Measurements from ENCODE around the gene TMEM63C. TPM values are rescaled to one million over a fixed set of nuclear protein-coding genes. Genes with fewer than 3 reads are reported as not detected.
A peak's percentile ranks its signal among the peaks of the same experiment; 100 is the strongest.

Gene TMEM63C
- total RNA-seq, 1 donor from 2014 or later = 27.0 TPM

GRCh38 chr14:77180726-77181602 is 634 bp upstream of the TMEM63C start:
- Histone ChIP-seq H3K4me1 (peaks cover 26% of the 10 kb centered on the region), H3K27ac (no peak overlapping the region), H3K9me3 (no peaks in the 10 kb centered on the region), H3K36me3 (no peaks in the 10 kb centered on the region), H3K27me3 (peaks cover 8% of the 10 kb centered on the region), H3K4me3 (peak overlapping the region; percentile 36 to 46)
- TF ChIP-seq POLR2A (IDR thresholded peaks at IDR 0.05) = no peak
- TF ChIP-seq CTCF (IDR thresholded peaks at IDR 0.05) = no peak
- TF ChIP-seq POLR2AphosphoS5 (IDR thresholded peaks at IDR 0.05; ENCODE audit: insufficient read depth in 1 of 2, low read depth in 1 of 2) = no peak
- DNase-seq (ENCODE audit: extremely low spot score in 2 of 2) = peak in 1 of 2 donors; percentile 54
- intact Hi-C loops (cut with DNase I) = no loop called here

DNA sequence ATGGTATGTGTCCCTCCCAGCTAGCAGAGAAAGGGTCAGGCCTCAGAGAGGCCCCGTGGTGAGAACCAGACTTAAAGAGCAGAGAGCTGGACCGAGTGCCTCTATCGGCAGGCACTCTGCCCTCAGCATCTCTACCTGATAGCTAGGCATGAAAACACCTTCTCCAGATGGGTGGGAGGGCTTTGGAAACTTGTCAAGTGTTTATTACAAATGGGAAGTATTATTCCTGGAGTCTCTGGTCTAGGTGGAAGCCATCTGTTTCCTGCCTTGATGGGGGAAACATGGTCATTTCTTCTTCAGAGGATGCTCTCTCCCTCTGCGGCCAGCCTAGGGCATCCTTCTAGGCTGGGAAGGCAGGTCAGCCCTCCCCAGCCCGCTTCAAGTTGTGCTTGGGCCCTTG is 2.3 kb downstream of the TMEM63C start:
- Histone ChIP-seq H3K27ac (no peak overlapping the region), H3K27me3 (peaks cover 8% of the 10 kb centered on the region), H3K4me1 (peaks cover 34% of the 10 kb centered on the region), H3K36me3 (no peaks in the 10 kb centered on the region), H3K9me3 (no peaks in the 10 kb centered on the region), H3K4me3 (no peak overlapping the region)
- TF ChIP-seq CTCF (IDR thresholded peaks at IDR 0.05) = no peak
- TF ChIP-seq POLR2A (IDR thresholded peaks at IDR 0.05) = no peak
- no peak for TF ChIP-seq POLR2AphosphoS5 (IDR thresholded peaks at IDR 0.05; ENCODE audit: insufficient read depth in 1 of 2, low read depth in 1 of 2)
- DNase-seq (ENCODE audit: extremely low spot score in 2 of 2) = no peak
- intact Hi-C loops (cut with DNase I) = no loop called here

DNA sequence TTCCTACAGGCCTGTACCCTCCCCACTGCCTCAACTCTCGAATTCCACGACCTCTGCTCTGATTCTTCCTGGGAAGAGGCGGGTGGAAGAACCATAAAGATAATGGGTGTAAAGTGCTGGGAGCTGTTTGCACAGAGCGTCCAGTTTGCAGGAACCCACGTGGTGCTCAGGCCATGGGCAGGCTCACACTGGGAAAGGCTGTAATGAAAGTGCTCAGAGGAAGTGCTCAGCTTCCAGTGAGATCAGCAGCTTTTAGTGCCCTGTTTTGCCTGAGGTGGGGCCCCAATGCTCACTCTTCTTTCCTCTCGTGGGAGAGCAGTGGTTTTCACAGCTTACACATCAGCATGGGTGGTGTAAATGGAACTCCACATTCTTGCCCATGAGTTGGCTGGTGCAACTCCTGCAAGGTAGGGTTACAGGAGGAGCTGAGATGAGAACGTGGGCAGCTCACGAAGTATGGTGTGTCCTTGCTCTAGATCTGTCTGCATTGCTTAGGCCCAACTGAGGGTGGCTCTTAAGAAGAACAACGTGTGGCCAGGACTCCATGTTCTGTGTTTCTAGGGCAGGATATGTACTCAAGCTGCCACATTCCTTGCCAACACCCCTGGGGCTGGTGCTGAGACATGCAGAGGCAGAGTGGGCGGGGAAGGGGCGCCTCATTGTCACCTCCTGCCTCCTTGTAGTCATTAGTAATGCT is 2.9 kb downstream of the TMEM63C start:
- intact Hi-C loops (cut with DNase I) = no loop called here
- Histone ChIP-seq H3K4me1 (peaks cover 34% of the 10 kb centered on the region), H3K4me3 (no peak overlapping the region), H3K27ac (no peak overlapping the region), H3K9me3 (no peaks in the 10 kb centered on the region), H3K36me3 (no peaks in the 10 kb centered on the region), H3K27me3 (peaks cover 8% of the 10 kb centered on the region)
- TF ChIP-seq POLR2A (IDR thresholded peaks at IDR 0.05) (no peak), CTCF (IDR thresholded peaks at IDR 0.05) (no peak), POLR2AphosphoS5 (IDR thresholded peaks at IDR 0.05; ENCODE audit: insufficient read depth in 1 of 2, low read depth in 1 of 2) (no peak)
- peak; percentile 79 to 88 for DNase-seq (ENCODE audit: extremely low spot score in 2 of 2)

DNA sequence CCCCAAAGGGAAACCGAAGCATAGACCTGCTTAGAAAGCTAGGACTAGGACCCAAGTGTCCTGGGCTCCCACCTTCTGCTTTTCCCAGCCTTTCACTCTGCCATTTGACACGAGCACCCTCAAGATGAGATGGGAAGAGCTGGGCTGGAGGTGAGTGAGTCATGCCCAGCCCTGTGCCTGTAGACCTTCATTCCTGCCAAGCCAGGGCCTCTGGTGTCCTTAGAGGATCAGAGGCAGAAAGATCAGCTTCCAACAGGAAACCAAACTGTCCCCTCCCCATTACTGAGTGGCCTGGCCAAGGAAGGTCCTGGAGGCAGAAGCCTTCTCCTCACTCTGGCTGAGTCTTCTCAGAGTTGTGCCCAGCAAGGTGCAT is 3.5 kb downstream of the TMEM63C start:
- H3K36me3 ChIP-seq = no peaks in the 10 kb centered on the region
- peaks cover 8% of the 10 kb centered on the region for H3K27me3 ChIP-seq
- no peaks in the 10 kb centered on the region for H3K9me3 ChIP-seq
- peaks cover 34% of the 10 kb centered on the region for H3K4me1 ChIP-seq
- H3K27ac ChIP-seq = no peak overlapping the region
- intact Hi-C loops (cut with DNase I) = no loop called here
- TF ChIP-seq POLR2A (IDR thresholded peaks at IDR 0.05) (no peak), CTCF (IDR thresholded peaks at IDR 0.05) (no peak), POLR2AphosphoS5 (IDR thresholded peaks at IDR 0.05; ENCODE audit: insufficient read depth in 1 of 2, low read depth in 1 of 2) (no peak)
- peak in 1 of 2 donors; percentile 69 for DNase-seq (ENCODE audit: extremely low spot score in 2 of 2)
- no peak overlapping the region for H3K4me3 ChIP-seq
